Muscle of leg (tissue), 11 donors: ENCODE measurements around the gene TRIM44. TPM values are rescaled to one million over a fixed set of nuclear protein-coding genes. Genes with fewer than 3 reads are reported as not detected.
A peak's percentile ranks its signal among the peaks of the same experiment; 100 is the strongest.
"Not testable (repeated sequence)": the region's sequence is repeated elsewhere in the genome, so short reads cannot be mapped to it uniquely, and the experiment has no call there.

Source experiments
- DNase-seq: peaks from one replicate; pipeline ENCODE4 v3.0.0; 2013
- H3K27ac ChIP-seq: one replicate; pipeline ENCODE4 v1.5.1; 2013; ENCODE audit warnings: mild to moderate bottlenecking, low read length, control low read depth
- H3K27me3 ChIP-seq: one replicate; pipeline ENCODE4 v1.6.1; 2013; ENCODE audit warnings: low read length; ENCODE audit not compliant: control insufficient read depth, insufficient read depth
- H3K36me3 ChIP-seq: one replicate; pipeline ENCODE4 v1.6.1; 2013; ENCODE audit warnings: low read length; ENCODE audit not compliant: control insufficient read depth, insufficient read depth
- H3K4me1 ChIP-seq: one replicate; pipeline ENCODE4 v1.6.1; 2013; ENCODE audit warnings: low read length; ENCODE audit not compliant: control insufficient read depth, insufficient read depth
- H3K4me3 ChIP-seq: one replicate; pipeline ENCODE4 v1.5.1; 2013; ENCODE audit warnings: low read length, control low read depth
- H3K9me3 ChIP-seq: replicated peaks from 2 replicates; pipeline ENCODE4 v1.6.1; 2013; ENCODE audit warnings: low read depth, low read length; ENCODE audit not compliant: control insufficient read depth
- WGBS: methylation state at CpG from one replicate; pipeline ENCODE4 v1.1.5; 2013; ENCODE audit warnings: missing lambda C conversion rate; ENCODE audit not compliant: insufficient coverage; 5-methylcytosine and 5-hydroxymethylcytosine counted together
- polyA plus RNA-seq, 8 donors: library from polyadenylated mRNA; unstranded; fragments of 120-200 nt; gene quantifications; one replicate each; pipeline versions ENCODE4 v1.2.1 to v1.2.3, GENCODE V29; 2013; ENCODE audit warnings: inconsistent platforms in 1 of 8, low replicate concordance in 1 of 8; ENCODE audit not compliant: insufficient read length in 8 of 8, insufficient read depth in 1 of 8
- total RNA-seq: library from RNA; stranded (reverse); fragments of 120-200 nt; gene quantifications from one replicate; pipeline ENCODE4 v1.2.4, GENCODE V29; 2013

TRIM44 gene
- total and polyA plus RNA-seq, 9 donors, result 20.0 to 50.2 (median 37.3) TPM

GRCh38 chr11:35712533-35712932 is 50.0 kb downstream of the TRIM44 start:
- Histone ChIP-seq H3K36me3 (no peaks in the 10 kb centered on the region), H3K9me3 (no peaks in the 10 kb centered on the region), H3K27ac (no peak overlapping the region), H3K4me3 (no peak overlapping the region), H3K4me1 (no peaks in the 10 kb centered on the region), H3K27me3 (no peaks in the 10 kb centered on the region)
- WGBS, result no CpG with 5 or more reads among the region's 3 CpGs
- no peak for DNase-seq

- no peak for DNase-seq
These were observed 52.5 kb downstream of the TRIM44 start for GRCh38 chr11:35714882-35715627.

DNA sequence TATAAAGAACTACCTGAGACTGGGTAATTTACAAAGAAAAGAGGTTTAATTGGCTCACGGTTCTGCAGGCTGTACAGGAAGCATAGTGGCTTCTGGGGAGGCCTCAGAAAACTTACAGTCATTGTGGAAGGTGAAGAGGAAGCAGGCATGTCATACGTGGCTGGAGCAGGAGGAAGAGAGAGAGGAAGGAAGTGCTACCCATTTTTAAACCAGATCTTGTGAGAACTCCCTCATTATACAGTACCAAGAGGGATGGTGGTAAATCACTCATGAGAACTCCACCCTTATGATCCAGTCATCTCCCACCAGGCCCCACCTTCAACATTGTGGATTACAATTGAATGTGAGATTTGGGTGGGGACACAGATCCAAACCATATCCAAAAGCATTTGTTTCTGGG is 53.1 kb downstream of the TRIM44 start:
- not testable (repeated sequence) for H3K4me1 ChIP-seq, H3K9me3 ChIP-seq, H3K27me3 ChIP-seq, H3K36me3 ChIP-seq, H3K4me3 ChIP-seq, H3K27ac ChIP-seq, DNase-seq
- 83% methylated on average over 1 of the region's 2 CpGs for WGBS

More at GRCh38 chr11:35714882-35715627, 52.5 kb downstream of the TRIM44 start:
- Histone ChIP-seq H3K36me3 (no peaks in the 10 kb centered on the region), H3K4me3 (no peak overlapping the region), H3K4me1 (no peaks in the 10 kb centered on the region), H3K9me3 (no peaks in the 10 kb centered on the region), H3K27ac (no peak overlapping the region), H3K27me3 (no peaks in the 10 kb centered on the region)
- 83% methylated on average over 3 of the region's 3 CpGs for WGBS

GRCh38 chr11:35717043-35717442 is 54.5 kb downstream of the TRIM44 start:
- Histone ChIP-seq H3K4me1 (no peaks in the 10 kb centered on the region), H3K36me3 (no peaks in the 10 kb centered on the region), H3K4me3 (no peak overlapping the region), H3K27ac (no peak overlapping the region), H3K9me3 (no peaks in the 10 kb centered on the region), H3K27me3 (no peaks in the 10 kb centered on the region)
- 100% methylated on average over 2 of the region's 2 CpGs for WGBS
- no peak for DNase-seq

DNA sequence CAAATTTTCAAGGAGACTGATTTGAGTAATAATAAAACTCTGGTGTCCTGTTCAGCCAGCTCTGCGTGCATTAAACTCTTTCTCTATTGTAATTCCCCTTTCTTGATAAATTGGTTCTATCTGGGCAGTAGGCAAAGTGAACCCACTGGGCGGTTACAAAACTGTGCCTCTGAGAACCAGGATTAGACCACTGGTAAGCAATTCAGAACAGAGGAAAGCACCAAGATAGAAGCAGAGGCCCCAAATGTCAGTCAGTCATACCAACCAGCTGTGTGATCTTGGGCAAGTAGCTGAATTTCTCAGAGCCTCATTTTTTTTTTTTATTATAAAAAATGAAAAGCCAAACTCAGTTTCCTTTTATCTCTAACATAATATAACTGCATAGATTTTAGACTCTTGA is 54.9 kb downstream of the TRIM44 start:
- no peak overlapping the region for H3K4me3 ChIP-seq
- WGBS, result no CpG with 5 or more reads among the region's 2 CpGs
- no peaks in the 10 kb centered on the region for H3K36me3 ChIP-seq
- H3K4me1 ChIP-seq, result no peaks in the 10 kb centered on the region
- no peaks in the 10 kb centered on the region for H3K27me3 ChIP-seq
- H3K27ac ChIP-seq, result no peak overlapping the region
- no peaks in the 10 kb centered on the region for H3K9me3 ChIP-seq
- DNase-seq, result no peak

DNA sequence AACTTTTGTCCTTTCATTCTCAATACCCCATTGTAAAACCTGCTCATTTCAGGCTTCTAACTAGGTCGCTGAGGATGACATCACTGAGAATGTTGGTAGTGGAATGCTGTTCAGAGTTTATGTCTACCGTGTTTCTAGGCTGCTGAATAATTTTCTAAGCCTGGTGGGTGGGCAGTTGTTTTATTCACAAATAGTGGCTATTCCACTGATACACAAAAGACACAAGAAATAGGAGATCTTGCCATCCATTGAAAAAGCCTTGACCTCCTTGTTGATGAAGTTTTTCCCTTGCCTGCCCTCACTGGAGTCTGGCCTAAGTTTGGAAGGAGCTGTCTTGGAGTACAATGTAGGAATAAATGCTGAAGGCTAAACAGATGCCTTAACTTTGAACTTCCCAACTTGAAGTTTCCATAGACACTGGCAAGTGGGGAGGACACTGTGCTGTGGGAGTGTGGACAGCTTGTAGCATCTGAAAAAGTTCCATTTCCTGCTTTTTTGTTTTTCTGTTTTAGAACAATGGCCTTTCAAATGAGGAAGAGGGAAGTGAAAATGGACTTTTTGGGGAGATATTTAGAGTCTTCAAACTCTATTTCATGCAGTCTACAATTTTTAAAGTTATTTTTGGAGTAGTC is 59.2 kb downstream of the TRIM44 start:
- H3K9me3 ChIP-seq, result no peaks in the 10 kb centered on the region
- no peak overlapping the region for H3K27ac ChIP-seq
- WGBS, result no CpG with 5 or more reads among the region's 2 CpGs
- H3K27me3 ChIP-seq, result no peaks in the 10 kb centered on the region
- H3K36me3 ChIP-seq, result peaks cover 9% of the 10 kb centered on the region
- DNase-seq, result peak; percentile 61
- no peaks in the 10 kb centered on the region for H3K4me1 ChIP-seq
- no peak overlapping the region for H3K4me3 ChIP-seq

GRCh38 chr11:35722641-35723040 is 60.1 kb downstream of the TRIM44 start:
- no peak for DNase-seq
- Histone ChIP-seq H3K27me3 (no peaks in the 10 kb centered on the region), H3K27ac (no peak overlapping the region), H3K4me1 (no peaks in the 10 kb centered on the region), H3K36me3 (peaks cover 14% of the 10 kb centered on the region), H3K9me3 (no peaks in the 10 kb centered on the region), H3K4me3 (no peak overlapping the region)
- WGBS, result 60% methylated on average over 2 of the region's 4 CpGs

- no peak overlapping the region for H3K4me3 ChIP-seq
- no peaks in the 10 kb centered on the region for H3K4me1 ChIP-seq
- no peaks in the 10 kb centered on the region for H3K27me3 ChIP-seq
- WGBS, result no CpG with 5 or more reads among the region's 1 CpG
- H3K36me3 ChIP-seq, result peaks cover 14% of the 10 kb centered on the region
- no peak for DNase-seq
- H3K9me3 ChIP-seq, result no peaks in the 10 kb centered on the region
- no peak overlapping the region for H3K27ac ChIP-seq
These were observed 60.9 kb downstream of the TRIM44 start for GRCh38 chr11:35723493-35723892.

DNA sequence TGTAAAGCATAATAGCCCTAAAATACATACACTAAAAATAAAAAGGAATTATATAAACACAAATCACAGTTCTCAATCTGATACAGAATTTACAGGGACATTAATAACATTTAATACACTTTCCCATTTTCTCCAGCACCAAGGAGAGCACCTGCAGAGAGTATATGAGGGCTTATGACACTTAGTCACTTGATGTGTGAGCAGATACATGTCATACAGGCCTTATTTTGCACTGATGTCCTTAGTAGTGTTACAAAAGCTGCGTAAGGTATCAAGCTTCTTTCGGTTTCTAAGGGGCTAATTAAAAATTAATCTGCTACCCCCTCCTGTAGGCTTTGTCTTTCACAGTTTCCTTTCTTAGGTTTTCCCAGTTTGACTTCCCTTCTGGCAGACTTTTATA is 61.3 kb downstream of the TRIM44 start:
- no peaks in the 10 kb centered on the region for H3K27me3 ChIP-seq
- H3K4me3 ChIP-seq, result no peak overlapping the region
- H3K9me3 ChIP-seq, result no peaks in the 10 kb centered on the region
- H3K36me3 ChIP-seq, result peaks cover 16% of the 10 kb centered on the region
- WGBS, result 100% methylated on average over 2 of the region's 2 CpGs
- H3K27ac ChIP-seq, result no peak overlapping the region
- H3K4me1 ChIP-seq, result no peaks in the 10 kb centered on the region
- DNase-seq, result peak; percentile 18

GRCh38 chr11:35725885-35726284 is 63.3 kb downstream of the TRIM44 start:
- Histone ChIP-seq H3K36me3 (peaks cover 20% of the 10 kb centered on the region), H3K27me3 (no peaks in the 10 kb centered on the region), H3K4me3 (no peak overlapping the region), H3K9me3 (peaks cover 10% of the 10 kb centered on the region), H3K4me1 (no peaks in the 10 kb centered on the region), H3K27ac (no peak overlapping the region)
- no peak for DNase-seq
- no CpG with 5 or more reads among the region's 2 CpGs for WGBS
